ENCODE data around the gene MAGEB17. TPM values are rescaled to one million over a fixed set of nuclear protein-coding genes. Genes with fewer than 3 reads are reported as not detected.

Gene MAGEB17
- total and polyA plus RNA-seq, 9 of the 15 experiments (the other 6 are each of a cell fraction or from before 2014, with no cell fraction given), result 0.07 to 0.45 (median 0.14) TPM; not detected in 1

DNA sequence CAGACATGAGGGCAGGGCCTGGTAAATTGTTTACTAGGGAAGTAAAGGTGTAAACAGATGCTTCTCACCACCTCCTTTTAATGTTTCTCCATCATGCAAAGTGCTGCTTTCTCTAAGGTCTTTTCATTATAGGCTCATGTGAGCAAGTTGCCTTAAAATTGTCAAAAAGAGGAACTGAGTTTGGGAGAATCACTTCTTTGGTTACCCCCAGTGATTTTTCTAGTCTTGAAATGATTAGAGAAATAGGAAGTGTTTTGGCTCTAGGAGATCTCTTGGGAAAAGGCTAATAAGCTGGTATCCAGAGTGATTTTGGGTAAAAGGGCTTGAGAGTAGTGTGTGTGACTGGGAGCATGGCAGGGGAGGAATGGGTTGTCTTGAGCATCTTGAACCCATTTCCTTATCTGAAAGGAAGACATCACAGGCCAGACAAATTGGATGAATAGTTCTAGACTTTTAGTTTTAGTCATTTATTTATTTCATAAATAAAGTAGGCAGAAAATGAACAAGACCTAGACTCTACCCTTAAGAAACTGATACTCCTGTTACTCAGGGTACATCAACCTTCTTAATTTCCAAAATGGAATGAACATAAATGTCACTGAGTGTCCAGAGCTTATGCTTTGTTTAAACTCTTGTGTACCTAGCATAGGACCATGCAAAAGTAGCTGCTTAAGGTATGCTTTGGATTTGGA lies 29.7 kb upstream of the MAGEB17 start:
- H2AFZ ChIP-seq (ENCODE audit: low read depth, low read length), result no peak overlapping the region
- no peak overlapping the region for H3K27ac ChIP-seq (ENCODE audit: extremely low read depth, low read depth, low read length)
- TF ChIP-seq SPI1 (IDR thresholded peaks at IDR 0.05; ENCODE audit: borderline replicate concordance, low read depth, low read length), result peak; percentile 56; the same call in 1 of the 2 replicates
- TF ChIP-seq ZNF431 (CRISPR knock-in tag; IDR thresholded peaks at IDR 0.05), result no peak
- no peaks in the 10 kb centered on the region for H3K79me2 ChIP-seq (ENCODE audit: control insufficient read depth, insufficient read depth, low read length)
- H4K20me1 ChIP-seq (replicated peaks; ENCODE audit: control insufficient read depth, insufficient read depth, low read length), result no peaks in the 10 kb centered on the region
- no peak for DNase-seq (ENCODE audit: extremely low read depth in 1 of 4, low spot score in 3 of 4)
- no peak overlapping the region for H3K4me3 ChIP-seq
- no peak overlapping the region for H3K4me2 ChIP-seq (ENCODE audit: insufficient read depth, low read length)
- ATAC-seq, result no peak
- H3K9ac ChIP-seq (ENCODE audit: insufficient read depth in 1 of 2, low read depth in 2 of 2, low read length in 2 of 2), result no peak overlapping the region
- H3K9me3 ChIP-seq (replicated peaks; ENCODE audit: control insufficient read depth, insufficient read depth, low read depth, low read length), result no peaks in the 10 kb centered on the region
- intact Hi-C loops (cut with micrococcal nuclease) (loop anchor here (5.0 kb wide), 1 partner anchor 375 kb away; no protein-coding TSS in a partner anchor), in situ Hi-C loops (cut with MboI) (no loop called here)
- ChIA-PET POLR2A (interaction anchor here (0.6 kb wide), 1 partner anchor 18 kb away, joined by 3 read pairs; no protein-coding TSS in a partner anchor), CTCF (ENCODE audit: low intra/inter-chr PET ratio) (no interaction called here)
- H3K36me3 ChIP-seq (ENCODE audit: control insufficient read depth, insufficient read depth, low read length), result no peaks in the 10 kb centered on the region
- BruUV-seq (replicated peaks), result no TSS peak
- H3K9me1 ChIP-seq (ENCODE audit: control insufficient read depth, insufficient read depth, low read length), result no peaks in the 10 kb centered on the region
- H3K27me3 ChIP-seq (ENCODE audit: control insufficient read depth in 2 of 2, insufficient read depth in 2 of 2, low read length in 2 of 2), result no peaks in the 10 kb centered on the region
- FAIRE-seq, result no peak
- H3K4me1 ChIP-seq (replicated peaks in 1 of 2; ENCODE audit: control insufficient read depth in 2 of 2, insufficient read depth in 2 of 2, low read length in 2 of 2), result no peaks in the 10 kb centered on the region

DNA sequence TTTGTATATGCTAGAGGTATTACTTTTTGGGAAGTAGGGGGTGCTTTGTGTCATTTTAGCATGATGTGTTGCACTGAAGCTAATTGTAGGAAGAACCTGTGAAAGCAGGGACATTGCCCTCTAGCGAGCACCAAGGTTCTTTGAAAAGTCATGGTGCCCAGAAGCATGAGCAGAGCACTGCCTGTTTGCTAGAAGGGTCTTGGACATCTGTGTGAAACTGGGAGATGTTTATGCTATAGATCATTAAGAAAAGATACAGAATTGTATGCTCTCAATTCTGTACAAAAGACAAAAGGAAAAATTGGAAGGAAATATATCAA lies 29.2 kb upstream of the MAGEB17 start:
- H3K27ac ChIP-seq (ENCODE audit: extremely low read depth, low read depth, low read length), result no peak overlapping the region
- ATAC-seq, result peak; percentile 58; the same call in 2 of the 3 replicates
- WGBS (ENCODE audit: insufficient coverage, low coverage, missing lambda C conversion rate), result 0% methylated on average over 1 of the region's 1 CpG
- no peaks in the 10 kb centered on the region for H3K27me3 ChIP-seq (ENCODE audit: control insufficient read depth in 2 of 2, insufficient read depth in 2 of 2, low read length in 2 of 2)
- in situ Hi-C loops (cut with MboI), result no loop called here
- H3K9me3 ChIP-seq (replicated peaks; ENCODE audit: control insufficient read depth, insufficient read depth, low read depth, low read length), result no peaks in the 10 kb centered on the region
- H4K20me1 ChIP-seq (replicated peaks; ENCODE audit: control insufficient read depth, insufficient read depth, low read length), result no peaks in the 10 kb centered on the region
- no peak overlapping the region for H3K9ac ChIP-seq (ENCODE audit: insufficient read depth in 1 of 2, low read depth in 2 of 2, low read length in 2 of 2)
- no peak overlapping the region for H3K4me2 ChIP-seq (ENCODE audit: insufficient read depth, low read length)
- no peak overlapping the region for H2AFZ ChIP-seq (ENCODE audit: low read depth, low read length)
- CTCF ChIA-PET (ENCODE audit: low intra/inter-chr PET ratio), result no interaction called here
- intact Hi-C loops (cut with micrococcal nuclease), result loop anchor here (5.0 kb wide), 1 partner anchor 376 kb away; no protein-coding TSS in a partner anchor
- H3K4me1 ChIP-seq (replicated peaks in 1 of 2; ENCODE audit: control insufficient read depth in 2 of 2, insufficient read depth in 2 of 2, low read length in 2 of 2), result no peaks in the 10 kb centered on the region
- POLR2A ChIA-PET, result interaction anchor here (0.6 kb wide), 1 partner anchor 18 kb away, joined by 3 read pairs; no protein-coding TSS in a partner anchor
- H3K36me3 ChIP-seq (ENCODE audit: control insufficient read depth, insufficient read depth, low read length), result no peaks in the 10 kb centered on the region
- no peaks in the 10 kb centered on the region for H3K79me2 ChIP-seq (ENCODE audit: control insufficient read depth, insufficient read depth, low read length)
- H3K9me1 ChIP-seq (ENCODE audit: control insufficient read depth, insufficient read depth, low read length), result no peaks in the 10 kb centered on the region
- no peak overlapping the region for H3K4me3 ChIP-seq
- BruUV-seq (replicated peaks), result no TSS peak
- DNase-seq (ENCODE audit: extremely low read depth in 1 of 4, low spot score in 3 of 4), result peak in 2 of 4 experiments; percentile 8 to 20
- peak; percentile 11 for FAIRE-seq
- no peak for TF ChIP-seq NFE2 (IDR thresholded peaks at IDR 0.05; ENCODE audit: low read depth)
- TF ChIP-seq, protein P1, sequence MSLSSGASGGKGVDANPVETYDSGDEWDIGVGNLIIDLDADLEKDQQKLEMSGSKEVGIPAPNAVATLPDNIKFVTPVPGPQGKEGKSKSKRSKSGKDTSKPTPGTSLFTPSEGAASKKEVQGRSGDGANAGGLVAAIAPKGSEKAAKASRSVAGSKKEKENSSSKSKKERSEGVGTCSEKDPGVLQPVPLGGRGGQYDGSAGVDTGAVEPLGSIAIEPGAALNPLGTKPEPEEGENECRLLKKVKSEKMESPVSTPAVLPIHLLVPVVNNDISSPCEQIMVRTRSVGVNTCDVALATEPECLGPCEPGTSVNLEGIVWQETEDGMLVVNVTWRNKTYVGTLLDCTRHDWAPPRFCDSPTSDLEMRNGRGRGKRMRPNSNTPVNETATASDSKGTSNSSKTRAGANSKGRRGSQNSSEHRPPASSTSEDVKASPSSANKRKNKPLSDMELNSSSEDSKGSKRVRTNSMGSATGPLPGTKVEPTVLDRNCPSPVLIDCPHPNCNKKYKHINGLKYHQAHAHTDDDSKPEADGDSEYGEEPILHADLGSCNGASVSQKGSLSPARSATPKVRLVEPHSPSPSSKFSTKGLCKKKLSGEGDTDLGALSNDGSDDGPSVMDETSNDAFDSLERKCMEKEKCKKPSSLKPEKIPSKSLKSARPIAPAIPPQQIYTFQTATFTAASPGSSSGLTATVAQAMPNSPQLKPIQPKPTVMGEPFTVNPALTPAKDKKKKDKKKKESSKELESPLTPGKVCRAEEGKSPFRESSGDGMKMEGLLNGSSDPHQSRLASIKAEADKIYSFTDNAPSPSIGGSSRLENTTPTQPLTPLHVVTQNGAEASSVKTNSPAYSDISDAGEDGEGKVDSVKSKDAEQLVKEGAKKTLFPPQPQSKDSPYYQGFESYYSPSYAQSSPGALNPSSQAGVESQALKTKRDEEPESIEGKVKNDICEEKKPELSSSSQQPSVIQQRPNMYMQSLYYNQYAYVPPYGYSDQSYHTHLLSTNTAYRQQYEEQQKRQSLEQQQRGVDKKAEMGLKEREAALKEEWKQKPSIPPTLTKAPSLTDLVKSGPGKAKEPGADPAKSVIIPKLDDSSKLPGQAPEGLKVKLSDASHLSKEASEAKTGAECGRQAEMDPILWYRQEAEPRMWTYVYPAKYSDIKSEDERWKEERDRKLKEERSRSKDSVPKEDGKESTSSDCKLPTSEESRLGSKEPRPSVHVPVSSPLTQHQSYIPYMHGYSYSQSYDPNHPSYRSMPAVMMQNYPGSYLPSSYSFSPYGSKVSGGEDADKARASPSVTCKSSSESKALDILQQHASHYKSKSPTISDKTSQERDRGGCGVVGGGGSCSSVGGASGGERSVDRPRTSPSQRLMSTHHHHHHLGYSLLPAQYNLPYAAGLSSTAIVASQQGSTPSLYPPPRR (CRISPR knock-in tag; IDR thresholded peaks at IDR 0.05; ENCODE audit: borderline replicate concordance), result no peak
- TF ChIP-seq STAT5B (CRISPR knock-in tag; IDR thresholded peaks at IDR 0.05), result no peak
- TF ChIP-seq RAD21 (CRISPR knock-in tag; conservative IDR thresholded peaks at IDR 0.05 in 1 of 2, IDR thresholded peaks at IDR 0.05 in 1 of 2), result peak; percentile 36 to 59; a peak in 3 of 4 replicates

Data from K562 (cell line).